A673 (cell line): ENCODE results near the gene DNAJB4. TPM values are rescaled to one million over a fixed set of nuclear protein-coding genes. Genes with fewer than 3 reads are reported as not detected.

ENCODE experiments used
- BruUV-seq: library from RNA; stranded (reverse); fragments of 400-500 nt; replicated peaks from 2 replicates; lab custom pipeline; 2021; lab: Mats Ljungman, UMichigan
- CTCF ChIA-PET: fragments of 300-600 bp; sonication (Branson Sonifier 250); formaldehyde crosslinking; loops from one replicate; lab custom pipeline; 2022; ENCODE audit warnings: antibody characterized with exemption; lab: Charles Lee
- POLR2A ChIA-PET: fragments of 300-600 bp; sonication (Branson Sonifier 250); formaldehyde crosslinking; loops from one replicate; lab custom pipeline; 2022; ENCODE audit warnings: antibody characterized with exemption; ENCODE audit not compliant: low non-redundant PET; lab: Charles Lee
- DNase-seq: peaks from one replicate; pipeline ENCODE4 v3.0.0-alpha.2; 2015; ENCODE audit warnings: low spot score
- H3K27ac ChIP-seq: fragments of 200-600 bp; sonication (generic); 2 replicates; pipeline ENCODE4 v1.5.1; 2016; ENCODE audit warnings: mixed run types, low read depth, mild to moderate bottlenecking, mixed read lengths, antibody characterized with exemption, low read length; ENCODE audit not compliant: poor library complexity, severe bottlenecking
- H3K27me3 ChIP-seq: fragments of 200-600 bp; sonication (generic); replicated peaks from 2 replicates; pipeline ENCODE4 v1.6.1; 2017; ENCODE audit warnings: mixed run types, low read depth, mild to moderate bottlenecking, mixed read lengths, antibody characterized with exemption, low read length; ENCODE audit not compliant: insufficient read depth, poor library complexity
- H3K36me3 ChIP-seq: fragments of 200-600 bp; sonication (generic); 2 replicates; pipeline ENCODE4 v1.6.1; 2016; ENCODE audit warnings: mixed run types, mild to moderate bottlenecking, mixed read lengths, antibody characterized with exemption, low read length; ENCODE audit not compliant: insufficient read depth, poor library complexity, severe bottlenecking
- H3K4me1 ChIP-seq: fragments of 200-600 bp; sonication (generic); 2 replicates; pipeline ENCODE4 v1.6.1; 2017; ENCODE audit warnings: mixed run types, mild to moderate bottlenecking, mixed read lengths, antibody characterized with exemption, low read length; ENCODE audit not compliant: insufficient read depth, poor library complexity, severe bottlenecking
- H3K4me3 ChIP-seq: fragments of 200-600 bp; sonication (generic); 2 replicates; pipeline ENCODE4 v1.5.1; 2016; ENCODE audit warnings: low read depth, mixed run types, mild to moderate bottlenecking, mixed read lengths, low read length; ENCODE audit not compliant: poor library complexity, severe bottlenecking
- H3K9me3 ChIP-seq: fragments of 200-600 bp; sonication (generic); 2 replicates; pipeline ENCODE4 v1.6.1; 2016; ENCODE audit warnings: mixed run types, low read depth, mild to moderate bottlenecking, mixed read lengths, antibody characterized with exemption, low read length; ENCODE audit not compliant: poor library complexity, severe bottlenecking
- EZH2 ChIP-seq: fragments of 200-600 bp; sonication (generic); IDR thresholded peaks from 2 replicates; pipeline ENCODE4 v1.6.1; 2017; ENCODE audit warnings: borderline replicate concordance, low read depth, mild to moderate bottlenecking, mixed read lengths, antibody characterized with exemption, low read length; ENCODE audit not compliant: poor library complexity, severe bottlenecking
- intact Hi-C: fragments of 100-400 bp; cut with micrococcal nuclease; formaldehyde crosslinking; loops from one replicate; pipeline ENCODE4 v1.10.0; 2022; ENCODE audit not compliant: unreplicated experiment
- total RNA-seq: library from RNA; stranded (reverse); gene quantifications from 2 replicates; pipeline ENCODE4 v1.2.3, GENCODE V29; 2021
- TF ChIP-seq, protein P1 (sequence below): fragments of 300-800, 200-600 bp; sonication (generic); conservative IDR thresholded peaks from 2 replicates; pipeline ENCODE4 v1.5.1; 2017; ENCODE audit warnings: low read depth, mild to moderate bottlenecking, antibody characterized with exemption, low read length, moderate library complexity, mixed read lengths

Gene DNAJB4
- total RNA-seq, 1 experiment from 2014 or later = 34.5 TPM

DNA sequence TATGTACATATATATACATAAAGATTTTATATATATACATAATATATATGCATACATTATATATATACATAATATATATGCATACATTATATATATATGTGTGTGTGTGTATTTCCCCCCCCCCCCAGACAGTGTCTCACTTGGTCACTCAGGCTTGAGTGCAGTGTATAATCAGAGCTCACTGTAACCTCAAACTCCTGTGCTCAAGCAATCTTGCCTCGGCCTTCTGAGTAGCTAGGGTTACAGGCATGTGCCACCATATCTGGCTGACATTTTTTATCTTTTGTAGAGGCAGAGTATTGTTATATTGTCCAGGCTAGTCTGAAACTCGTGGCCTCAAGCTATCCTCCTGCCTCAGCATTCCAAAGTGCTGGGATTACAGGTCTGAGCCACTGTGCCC lies 16.8 kb upstream of the DNAJB4 start:
- Histone ChIP-seq H3K4me1 (peaks cover 3% of the 10 kb centered on the region), H3K36me3 (no peaks in the 10 kb centered on the region), H3K27me3 (no peaks in the 10 kb centered on the region), H3K27ac (no peak overlapping the region), H3K4me3 (no peak overlapping the region), H3K9me3 (no peaks in the 10 kb centered on the region)
- no TSS peak for BruUV-seq
- no peak for TF ChIP-seq EZH2
- TF ChIP-seq, protein P1, sequence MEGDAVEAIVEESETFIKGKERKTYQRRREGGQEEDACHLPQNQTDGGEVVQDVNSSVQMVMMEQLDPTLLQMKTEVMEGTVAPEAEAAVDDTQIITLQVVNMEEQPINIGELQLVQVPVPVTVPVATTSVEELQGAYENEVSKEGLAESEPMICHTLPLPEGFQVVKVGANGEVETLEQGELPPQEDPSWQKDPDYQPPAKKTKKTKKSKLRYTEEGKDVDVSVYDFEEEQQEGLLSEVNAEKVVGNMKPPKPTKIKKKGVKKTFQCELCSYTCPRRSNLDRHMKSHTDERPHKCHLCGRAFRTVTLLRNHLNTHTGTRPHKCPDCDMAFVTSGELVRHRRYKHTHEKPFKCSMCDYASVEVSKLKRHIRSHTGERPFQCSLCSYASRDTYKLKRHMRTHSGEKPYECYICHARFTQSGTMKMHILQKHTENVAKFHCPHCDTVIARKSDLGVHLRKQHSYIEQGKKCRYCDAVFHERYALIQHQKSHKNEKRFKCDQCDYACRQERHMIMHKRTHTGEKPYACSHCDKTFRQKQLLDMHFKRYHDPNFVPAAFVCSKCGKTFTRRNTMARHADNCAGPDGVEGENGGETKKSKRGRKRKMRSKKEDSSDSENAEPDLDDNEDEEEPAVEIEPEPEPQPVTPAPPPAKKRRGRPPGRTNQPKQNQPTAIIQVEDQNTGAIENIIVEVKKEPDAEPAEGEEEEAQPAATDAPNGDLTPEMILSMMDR = no peak
- intact Hi-C loops = no loop called here
- no peak for DNase-seq
- CTCF ChIA-PET = no interaction called here
- POLR2A ChIA-PET = no interaction called here

DNA sequence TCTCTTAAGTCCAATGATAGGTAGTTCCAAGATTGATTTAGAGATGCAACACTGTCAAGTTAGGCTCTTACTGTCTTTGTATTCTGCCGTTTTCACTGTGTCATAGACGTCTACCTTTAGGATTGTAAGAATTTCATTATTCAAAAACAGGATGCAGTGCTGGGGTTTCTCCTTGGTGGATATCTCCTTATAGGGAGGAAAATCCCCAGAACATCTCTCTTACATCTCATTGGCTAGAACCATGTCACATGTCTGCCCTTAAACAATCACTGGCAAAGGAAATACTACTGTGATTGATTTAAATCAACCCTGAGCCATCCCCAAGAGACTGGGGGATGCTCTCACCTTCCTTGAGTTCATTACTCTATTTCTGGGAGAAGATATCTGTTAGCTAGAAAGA lies 15.0 kb upstream of the DNAJB4 start:
- TF ChIP-seq, protein P1 = no peak
- TF ChIP-seq EZH2 = no peak
- ChIA-PET POLR2A (no interaction called here), CTCF (no interaction called here)
- H3K9me3 ChIP-seq = no peaks in the 10 kb centered on the region
- no peak for DNase-seq
- no peaks in the 10 kb centered on the region for H3K4me1 ChIP-seq
- no TSS peak for BruUV-seq
- H3K27ac ChIP-seq = no peak overlapping the region
- intact Hi-C loops = no loop called here
- no peak overlapping the region for H3K4me3 ChIP-seq
- H3K36me3 ChIP-seq = no peaks in the 10 kb centered on the region
- no peaks in the 10 kb centered on the region for H3K27me3 ChIP-seq

DNA sequence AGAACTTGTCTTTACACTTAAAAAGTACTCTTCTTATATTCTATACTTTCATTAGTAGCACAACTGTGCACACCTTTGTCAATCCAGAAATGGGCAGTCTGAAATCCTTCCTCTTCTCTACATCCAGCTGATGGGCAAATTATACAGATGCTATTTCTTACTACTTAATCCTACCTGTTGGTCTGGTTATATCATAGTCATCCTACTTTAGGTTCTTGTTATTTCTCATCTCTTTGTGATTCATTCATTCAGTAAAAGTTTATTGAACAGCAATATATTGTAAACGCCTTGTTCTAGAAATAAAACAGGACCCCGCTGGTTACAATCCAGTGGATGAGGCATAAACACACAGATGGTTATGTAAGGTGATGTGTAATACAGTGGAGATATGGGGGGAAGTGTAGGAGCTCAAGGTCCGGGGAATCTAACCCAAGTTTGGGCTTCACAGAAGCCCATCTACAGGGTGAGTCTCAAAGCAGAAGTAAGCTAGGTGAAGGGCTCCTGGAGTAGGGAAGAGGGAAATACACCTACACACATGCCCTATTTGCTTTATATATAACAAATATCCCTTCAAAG lies 14.0 kb upstream of the DNAJB4 start:
- Histone ChIP-seq H3K4me3 (no peak overlapping the region), H3K36me3 (no peaks in the 10 kb centered on the region), H3K27me3 (no peaks in the 10 kb centered on the region), H3K9me3 (no peaks in the 10 kb centered on the region), H3K27ac (no peak overlapping the region), H3K4me1 (no peaks in the 10 kb centered on the region)
- intact Hi-C loops = no loop called here
- TF ChIP-seq EZH2 = no peak
- TF ChIP-seq, protein P1 = no peak
- ChIA-PET CTCF (no interaction called here), POLR2A (no interaction called here)
- no peak for DNase-seq
- no TSS peak for BruUV-seq
